DND-41 (cell line): Measurements from ENCODE around the gene CEP104.

Source experiments
- ATAC-seq: fragments of 200-7000 bp; cut with Tn5 transposase; 3 replicates; pipeline ENCODE4 v1.9.1; 2021; ENCODE audit warnings: low read depth; ENCODE audit not compliant: insufficient read depth
- DNase-seq: peaks from one replicate; pipeline ENCODE4 v3.0.0-alpha.2; 2020
- H2AFZ ChIP-seq: 2 replicates; pipeline ENCODE4 v1.6.0; 2012; ENCODE audit warnings: low read depth, low read length
- H3K27ac ChIP-seq: 2 replicates; pipeline ENCODE4 v1.5.1; 2012; ENCODE audit warnings: low read length, inconsistent platforms
- H3K27me3 ChIP-seq: fragments of 200-600 bp; sonication (generic); 2 replicates; pipeline ENCODE4 v1.6.0; 2012; ENCODE audit warnings: low read length, mild to moderate bottlenecking, inconsistent platforms; ENCODE audit not compliant: insufficient read depth, poor library complexity
- H3K36me3 ChIP-seq: 2 replicates; pipeline ENCODE4 v1.5.1; 2012; ENCODE audit warnings: low read length, inconsistent platforms; ENCODE audit not compliant: insufficient read depth
- H3K4me1 ChIP-seq: 2 replicates; pipeline ENCODE4 v1.5.1; 2012; ENCODE audit warnings: mild to moderate bottlenecking, low read length; ENCODE audit not compliant: insufficient read depth
- H3K4me2 ChIP-seq: 2 replicates; pipeline ENCODE4 v1.6.0; 2012; ENCODE audit warnings: mild to moderate bottlenecking, moderate library complexity, low read length, inconsistent platforms; ENCODE audit not compliant: insufficient read depth
- H3K4me3 ChIP-seq, 2 experiments: fragments of 200-600 bp in 1 of 2; shearing (Covaris generic) in 1 of 2; 2 replicates each; pipeline ENCODE4 v1.5.1; 2012 to 2016; ENCODE audit warnings: inconsistent platforms in 2 of 2, low read length in 2 of 2, mild to moderate bottlenecking in 2 of 2, low read depth in 1 of 2, moderate library complexity in 1 of 2
- H3K79me2 ChIP-seq: 2 replicates; pipeline ENCODE4 v1.6.0; 2012; ENCODE audit warnings: low read length, inconsistent platforms; ENCODE audit not compliant: insufficient read depth
- H3K9ac ChIP-seq: 2 replicates; pipeline ENCODE4 v1.6.0; 2012; ENCODE audit warnings: low read depth, mild to moderate bottlenecking, inconsistent platforms, low read length, moderate library complexity
- H3K9me3 ChIP-seq: 2 replicates; pipeline ENCODE4 v1.5.1; 2012; ENCODE audit warnings: low read length, moderate library complexity, mild to moderate bottlenecking, inconsistent platforms; ENCODE audit not compliant: insufficient read depth, severe bottlenecking
- H4K20me1 ChIP-seq: 2 replicates; pipeline ENCODE4 v1.6.0; 2012; ENCODE audit warnings: low read length; ENCODE audit not compliant: insufficient read depth
- EZH2 ChIP-seq: IDR thresholded peaks from 3 replicates; pipeline ENCODE4 v1.6.1; 2012; ENCODE audit warnings: borderline replicate concordance, low read depth, mild to moderate bottlenecking, moderate library complexity, low read length, inconsistent platforms; ENCODE audit not compliant: severe bottlenecking
- TF ChIP-seq, protein P1 (sequence below): IDR thresholded peaks from 2 replicates; pipeline ENCODE4 v1.5.1; 2012; ENCODE audit warnings: borderline replicate concordance, low read length, moderate library complexity, mild to moderate bottlenecking; ENCODE audit not compliant: poor library complexity, severe bottlenecking; ENCODE audit errors: extremely low read depth

The CEP104 gene

GRCh38 chr1:3890389-3891328, 33.6 kb upstream of the CEP104 start:
- Histone ChIP-seq H3K4me1 (no peaks in the 10 kb centered on the region), H4K20me1 (peaks cover 36% of the 10 kb centered on the region), H3K9ac (no peak overlapping the region), H2AFZ (no peak overlapping the region), H3K27ac (no peak overlapping the region), H3K79me2 (peaks cover 32% of the 10 kb centered on the region), H3K4me3 (no peak overlapping the region), H3K27me3 (no peaks in the 10 kb centered on the region), H3K4me2 (no peak overlapping the region), H3K9me3 (no peaks in the 10 kb centered on the region), H3K36me3 (peaks cover 78% of the 10 kb centered on the region)
- ATAC-seq (no peak), DNase-seq (no peak)
- TF ChIP-seq EZH2, result no peak
- TF ChIP-seq, protein P1, sequence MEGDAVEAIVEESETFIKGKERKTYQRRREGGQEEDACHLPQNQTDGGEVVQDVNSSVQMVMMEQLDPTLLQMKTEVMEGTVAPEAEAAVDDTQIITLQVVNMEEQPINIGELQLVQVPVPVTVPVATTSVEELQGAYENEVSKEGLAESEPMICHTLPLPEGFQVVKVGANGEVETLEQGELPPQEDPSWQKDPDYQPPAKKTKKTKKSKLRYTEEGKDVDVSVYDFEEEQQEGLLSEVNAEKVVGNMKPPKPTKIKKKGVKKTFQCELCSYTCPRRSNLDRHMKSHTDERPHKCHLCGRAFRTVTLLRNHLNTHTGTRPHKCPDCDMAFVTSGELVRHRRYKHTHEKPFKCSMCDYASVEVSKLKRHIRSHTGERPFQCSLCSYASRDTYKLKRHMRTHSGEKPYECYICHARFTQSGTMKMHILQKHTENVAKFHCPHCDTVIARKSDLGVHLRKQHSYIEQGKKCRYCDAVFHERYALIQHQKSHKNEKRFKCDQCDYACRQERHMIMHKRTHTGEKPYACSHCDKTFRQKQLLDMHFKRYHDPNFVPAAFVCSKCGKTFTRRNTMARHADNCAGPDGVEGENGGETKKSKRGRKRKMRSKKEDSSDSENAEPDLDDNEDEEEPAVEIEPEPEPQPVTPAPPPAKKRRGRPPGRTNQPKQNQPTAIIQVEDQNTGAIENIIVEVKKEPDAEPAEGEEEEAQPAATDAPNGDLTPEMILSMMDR, result no peak

- ATAC-seq (no peak), DNase-seq (no peak)
- Histone ChIP-seq H3K4me1 (no peaks in the 10 kb centered on the region), H4K20me1 (peaks cover 29% of the 10 kb centered on the region), H3K27me3 (no peaks in the 10 kb centered on the region), H3K9ac (no peak overlapping the region), H3K27ac (no peak overlapping the region), H3K79me2 (peaks cover 25% of the 10 kb centered on the region), H3K4me2 (no peak overlapping the region), H3K36me3 (peaks cover 76% of the 10 kb centered on the region), H2AFZ (no peak overlapping the region), H3K4me3 (no peak overlapping the region), H3K9me3 (no peaks in the 10 kb centered on the region)
- no peak for TF ChIP-seq EZH2
- TF ChIP-seq, protein P1, result no peak
These were observed 32.9 kb upstream of the CEP104 start for GRCh38 chr1:3889936-3890335.

DNA sequence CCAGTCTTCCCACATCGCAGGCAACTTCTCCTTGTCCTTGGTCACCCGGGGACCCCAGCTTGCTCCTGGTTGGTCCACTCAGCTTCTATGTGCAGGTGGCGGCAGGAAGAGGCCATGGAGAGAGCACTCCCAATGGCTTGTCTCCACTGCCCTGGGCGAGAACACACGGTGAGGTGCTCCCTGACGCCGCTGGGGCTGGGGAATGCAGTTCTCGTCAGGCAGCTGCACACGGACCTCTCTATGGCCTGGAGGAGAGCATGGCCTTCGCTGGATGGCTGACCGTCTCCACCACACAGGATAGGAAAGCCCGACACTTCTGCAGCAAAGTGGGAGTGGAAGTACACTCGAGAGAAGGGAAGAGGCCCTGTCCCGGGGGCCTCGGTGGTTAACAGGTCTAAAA, 31.3 kb upstream of the CEP104 start:
- no peak for TF ChIP-seq EZH2
- TF ChIP-seq, protein P1, result no peak
- H4K20me1 ChIP-seq, result peaks cover 21% of the 10 kb centered on the region

More for the DNA sequence above, 31.3 kb upstream of the CEP104 start:
- Histone ChIP-seq H2AFZ (no peak overlapping the region), H3K4me2 (no peak overlapping the region), H3K27ac (no peak overlapping the region), H3K79me2 (peaks cover 10% of the 10 kb centered on the region), H3K9ac (no peak overlapping the region), H3K4me1 (no peaks in the 10 kb centered on the region), H3K36me3 (peaks cover 77% of the 10 kb centered on the region), H3K27me3 (no peaks in the 10 kb centered on the region), H3K4me3 (no peak overlapping the region), H3K9me3 (no peaks in the 10 kb centered on the region)
- DNase-seq (no peak), ATAC-seq (no peak)
